ENCODE measurements around the gene DCAF7.

DCAF7 gene

DNA sequence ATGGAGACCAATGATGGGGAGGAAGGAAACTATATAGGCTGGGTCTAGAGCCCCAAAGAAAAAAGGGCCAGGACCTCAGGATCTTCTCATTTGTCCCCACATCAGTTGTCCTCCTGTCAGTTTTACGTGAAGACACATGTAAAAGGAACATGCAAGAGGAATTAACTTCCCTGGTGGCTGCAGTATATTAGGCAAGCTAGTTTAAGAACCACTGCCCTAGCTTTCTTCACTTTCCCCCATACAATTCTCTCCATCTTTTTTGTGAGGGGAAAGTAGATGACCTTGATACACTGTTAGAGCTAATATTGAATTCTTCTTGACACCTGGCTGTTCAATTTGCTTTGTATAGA is 74.2 kb downstream of the DCAF7 start:
- Histone ChIP-seq H2BK5ac (ENCODE audit: low read depth, low read length, poor library complexity) (no peak overlapping the region), H3K14ac (ENCODE audit: low read length) (no peak overlapping the region), H3K4ac (ENCODE audit: low read depth, low read length) (no peak overlapping the region), H3K27ac (ENCODE audit: low read depth, low read length) (no peak overlapping the region), H3K79me1 (ENCODE audit: low read length) (peaks cover 3% of the 10 kb centered on the region), H2BK120ac (ENCODE audit: insufficient read depth, low read length, poor library complexity) (no peak overlapping the region), H3K79me2 (ENCODE audit: control insufficient read depth, insufficient read depth, low read length, poor library complexity) (no peaks in the 10 kb centered on the region), H4K12ac (ENCODE audit: low read depth, low read length) (no peak overlapping the region), H3K4me3 (ENCODE audit: low read depth, low read length) (no peak overlapping the region), H3K4me2 (ENCODE audit: low read length) (no peak overlapping the region), H3K36me3 (ENCODE audit: control insufficient read depth in 1 of 2, insufficient read depth in 2 of 2, low read length in 2 of 2) (peaks cover 0 to 2% of the 10 kb centered on the region in 2 experiments), H2AFZ (ENCODE audit: insufficient read depth, low read length, poor library complexity) (no peak overlapping the region), H2BK12ac (ENCODE audit: low read length) (no peak overlapping the region), H4K8ac (ENCODE audit: low read depth, low read length) (no peak overlapping the region), H2AK5ac (ENCODE audit: low read length) (no peak overlapping the region), H3K18ac (ENCODE audit: low read length) (no peak overlapping the region), H3K23ac (ENCODE audit: low read length) (no peak overlapping the region), H3K4me1 (ENCODE audit: control insufficient read depth in 1 of 2, insufficient read depth in 2 of 2, low read length in 2 of 2) (no peaks in the 10 kb centered on the region), H3K27me3 (ENCODE audit: insufficient read depth, low read length) (no peaks in the 10 kb centered on the region), H4K91ac (ENCODE audit: low read depth, low read length) (no peak overlapping the region), H3K9me3 (ENCODE audit: insufficient read depth, low read depth, low read length) (no peaks in the 10 kb centered on the region), H3K9ac (ENCODE audit: low read length) (no peak overlapping the region)
- no peak for DNase-seq
- no CpG with 5 or more reads among the region's 1 CpG for WGBS (ENCODE audit: extremely low coverage, insufficient coverage, insufficient read length)

DNA sequence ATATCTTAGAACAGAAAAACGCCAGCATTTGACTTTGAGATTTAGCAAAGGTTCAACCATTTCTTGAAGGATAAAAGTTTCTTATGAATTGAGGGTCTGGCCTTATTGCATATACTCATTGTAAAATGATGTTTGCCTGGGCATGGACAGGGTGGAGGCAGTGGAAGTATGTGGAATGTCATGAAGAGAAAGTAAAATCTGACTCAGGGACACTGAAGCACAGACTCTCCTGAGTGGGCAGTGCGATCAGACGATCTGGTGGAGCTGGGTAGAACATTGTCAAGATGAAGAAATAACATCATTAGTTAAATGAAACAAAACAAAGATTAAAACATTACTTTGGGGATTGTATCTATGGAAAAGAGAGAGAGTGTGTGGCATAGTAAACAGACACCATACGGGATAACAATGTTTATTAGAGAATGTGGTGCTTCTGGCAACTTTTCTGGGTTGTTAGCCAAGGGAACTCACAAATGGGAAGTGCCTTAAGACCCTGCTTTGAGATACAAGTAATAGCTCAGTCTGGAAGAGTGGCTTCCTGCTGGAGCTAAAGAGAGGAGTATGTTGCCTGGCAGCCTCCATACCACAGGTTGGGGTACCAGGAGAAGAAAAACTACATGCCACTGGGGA is 76.4 kb downstream of the DCAF7 start:
- H4K8ac ChIP-seq (ENCODE audit: low read depth, low read length): no peak overlapping the region
- DNase-seq: no peak
- H3K18ac ChIP-seq (ENCODE audit: low read length): no peak overlapping the region
- no CpG with 5 or more reads among the region's 4 CpGs for WGBS (ENCODE audit: extremely low coverage, insufficient coverage, insufficient read length)
- no peaks in the 10 kb centered on the region for H3K79me2 ChIP-seq (ENCODE audit: control insufficient read depth, insufficient read depth, low read length, poor library complexity)
- no peaks in the 10 kb centered on the region for H3K27me3 ChIP-seq (ENCODE audit: insufficient read depth, low read length)
- peaks cover 0 to 2% of the 10 kb centered on the region in 2 experiments for H3K36me3 ChIP-seq (ENCODE audit: control insufficient read depth in 1 of 2, insufficient read depth in 2 of 2, low read length in 2 of 2)
- no peak overlapping the region for H3K4me3 ChIP-seq (ENCODE audit: low read depth, low read length)
- H4K12ac ChIP-seq (ENCODE audit: low read depth, low read length): no peak overlapping the region
- H3K9me3 ChIP-seq (ENCODE audit: insufficient read depth, low read depth, low read length): no peaks in the 10 kb centered on the region
- no peak overlapping the region for H3K4ac ChIP-seq (ENCODE audit: low read depth, low read length)
- no peak overlapping the region for H3K27ac ChIP-seq (ENCODE audit: low read depth, low read length)
- no peak overlapping the region for H2AFZ ChIP-seq (ENCODE audit: insufficient read depth, low read length, poor library complexity)
- H3K4me1 ChIP-seq (ENCODE audit: control insufficient read depth in 1 of 2, insufficient read depth in 2 of 2, low read length in 2 of 2): no peaks in the 10 kb centered on the region
- H3K9ac ChIP-seq (ENCODE audit: low read length): no peak overlapping the region
- no peak overlapping the region for H2BK5ac ChIP-seq (ENCODE audit: low read depth, low read length, poor library complexity)
- no peak overlapping the region for H2BK12ac ChIP-seq (ENCODE audit: low read length)
- H2BK120ac ChIP-seq (ENCODE audit: insufficient read depth, low read length, poor library complexity): no peak overlapping the region
- H4K91ac ChIP-seq (ENCODE audit: low read depth, low read length): no peak overlapping the region
- no peak overlapping the region for H3K14ac ChIP-seq (ENCODE audit: low read length)
- no peak overlapping the region for H3K23ac ChIP-seq (ENCODE audit: low read length)
- H3K4me2 ChIP-seq (ENCODE audit: low read length): no peak overlapping the region
- no peak overlapping the region for H2AK5ac ChIP-seq (ENCODE audit: low read length)
- peaks cover under 1% of the 10 kb centered on the region for H3K79me1 ChIP-seq (ENCODE audit: low read length)

- Histone ChIP-seq H3K4me1 (ENCODE audit: control insufficient read depth in 1 of 2, insufficient read depth in 2 of 2, low read length in 2 of 2) (peaks cover 3% of the 10 kb centered on the region in 2 experiments), H2BK5ac (ENCODE audit: low read depth, low read length, poor library complexity) (no peak overlapping the region), H4K8ac (ENCODE audit: low read depth, low read length) (no peak overlapping the region), H3K27ac (ENCODE audit: low read depth, low read length) (no peak overlapping the region), H3K79me1 (ENCODE audit: low read length) (no peaks in the 10 kb centered on the region), H2BK12ac (ENCODE audit: low read length) (no peak overlapping the region), H3K79me2 (ENCODE audit: control insufficient read depth, insufficient read depth, low read length, poor library complexity) (no peaks in the 10 kb centered on the region), H4K91ac (ENCODE audit: low read depth, low read length) (no peak overlapping the region), H3K23ac (ENCODE audit: low read length) (no peak overlapping the region), H2AFZ (ENCODE audit: insufficient read depth, low read length, poor library complexity) (no peak overlapping the region), H3K4me2 (ENCODE audit: low read length) (no peak overlapping the region), H3K4me3 (ENCODE audit: low read depth, low read length) (no peak overlapping the region), H4K12ac (ENCODE audit: low read depth, low read length) (no peak overlapping the region), H2BK120ac (ENCODE audit: insufficient read depth, low read length, poor library complexity) (no peak overlapping the region), H3K14ac (ENCODE audit: low read length) (no peak overlapping the region), H3K18ac (ENCODE audit: low read length) (no peak overlapping the region), H3K9ac (ENCODE audit: low read length) (no peak overlapping the region), H3K27me3 (ENCODE audit: insufficient read depth, low read length) (no peaks in the 10 kb centered on the region), H3K9me3 (ENCODE audit: insufficient read depth, low read depth, low read length) (no peaks in the 10 kb centered on the region), H2AK5ac (ENCODE audit: low read length) (no peak overlapping the region), H3K4ac (ENCODE audit: low read depth, low read length) (no peak overlapping the region), H3K36me3 (ENCODE audit: control insufficient read depth in 1 of 2, insufficient read depth in 2 of 2, low read length in 2 of 2) (peaks cover 0 to 2% of the 10 kb centered on the region in 2 experiments)
- WGBS (ENCODE audit: extremely low coverage, insufficient coverage, insufficient read length): no CpG with 5 or more reads among the region's 1 CpG
- no peak for DNase-seq
These were observed 79.3 kb downstream of the DCAF7 start for GRCh38 chr17:63629627-63630026.

DNA sequence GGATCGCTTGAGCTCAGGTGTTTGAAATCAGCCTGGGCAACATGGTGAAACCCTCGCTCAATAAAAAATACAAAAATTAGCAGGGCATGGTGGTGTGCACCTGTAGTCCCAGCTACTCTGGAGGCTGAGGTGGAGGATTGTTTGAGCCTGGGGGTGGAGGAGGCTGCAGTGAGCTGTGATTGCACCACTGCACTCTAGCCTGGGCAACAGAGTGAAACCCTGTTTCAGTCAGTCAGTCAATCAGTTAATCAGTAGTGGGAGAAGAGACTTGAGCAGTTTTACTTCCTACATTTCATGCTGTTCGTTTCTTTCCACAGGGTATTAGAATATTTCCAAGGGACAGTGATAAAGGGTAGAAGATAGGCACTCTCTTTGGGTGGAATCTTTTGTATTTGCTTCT is 80.8 kb downstream of the DCAF7 start:
- H3K79me1 ChIP-seq (ENCODE audit: low read length): no peaks in the 10 kb centered on the region
- no peak overlapping the region for H3K4me2 ChIP-seq (ENCODE audit: low read length)
- H4K91ac ChIP-seq (ENCODE audit: low read depth, low read length): no peak overlapping the region
- no peak overlapping the region for H2BK120ac ChIP-seq (ENCODE audit: insufficient read depth, low read length, poor library complexity)
- no peaks in the 10 kb centered on the region for H3K79me2 ChIP-seq (ENCODE audit: control insufficient read depth, insufficient read depth, low read length, poor library complexity)
- no peak overlapping the region for H3K18ac ChIP-seq (ENCODE audit: low read length)
- H2AFZ ChIP-seq (ENCODE audit: insufficient read depth, low read length, poor library complexity): no peak overlapping the region
- no peak overlapping the region for H3K27ac ChIP-seq (ENCODE audit: low read depth, low read length)
- no peak overlapping the region for H2AK5ac ChIP-seq (ENCODE audit: low read length)
- H4K8ac ChIP-seq (ENCODE audit: low read depth, low read length): no peak overlapping the region
- no peak overlapping the region for H3K4me3 ChIP-seq (ENCODE audit: low read depth, low read length)
- no peak overlapping the region for H2BK12ac ChIP-seq (ENCODE audit: low read length)
- peaks cover 0 to 2% of the 10 kb centered on the region in 2 experiments for H3K36me3 ChIP-seq (ENCODE audit: control insufficient read depth in 1 of 2, insufficient read depth in 2 of 2, low read length in 2 of 2)
- no peak overlapping the region for H3K14ac ChIP-seq (ENCODE audit: low read length)
- H3K4ac ChIP-seq (ENCODE audit: low read depth, low read length): no peak overlapping the region
- H3K4me1 ChIP-seq (ENCODE audit: control insufficient read depth in 1 of 2, insufficient read depth in 2 of 2, low read length in 2 of 2): peaks cover 3% of the 10 kb centered on the region in 2 experiments
- no CpG with 5 or more reads among the region's 3 CpGs for WGBS (ENCODE audit: extremely low coverage, insufficient coverage, insufficient read length)
- H3K9me3 ChIP-seq (ENCODE audit: insufficient read depth, low read depth, low read length): no peaks in the 10 kb centered on the region
- H4K12ac ChIP-seq (ENCODE audit: low read depth, low read length): no peak overlapping the region
- H2BK5ac ChIP-seq (ENCODE audit: low read depth, low read length, poor library complexity): no peak overlapping the region
- no peak overlapping the region for H3K9ac ChIP-seq (ENCODE audit: low read length)
- no peak overlapping the region for H3K23ac ChIP-seq (ENCODE audit: low read length)
- no peaks in the 10 kb centered on the region for H3K27me3 ChIP-seq (ENCODE audit: insufficient read depth, low read length)
- DNase-seq: no peak
